Gastroesophageal sphincter (tissue), 4 donors: ENCODE data around the gene MAN2A2. TPM values are rescaled to one million over a fixed set of nuclear protein-coding genes. Genes with fewer than 3 reads are reported as not detected.
A peak's percentile ranks its signal among the peaks of the same experiment; 100 is the strongest.
"Not testable (repeated sequence)": the region's sequence is repeated elsewhere in the genome, so short reads cannot be mapped to it uniquely, and the experiment has no call there.

Experiments
- ATAC-seq: fragments of 150-250 bp; one replicate; pipeline ENCODE4 v1.9.1; 2016; ENCODE audit warnings: mild to moderate bottlenecking, moderate library complexity
- H3K27ac ChIP-seq, 4 donors: fragments of 200-600 bp; sonication (generic) in 3 of 4; 1 replicate in 3 of 4; 2 replicates in 1 of 4; pipeline ENCODE4 v1.5.1; 2016 to 2019
- H3K27me3 ChIP-seq: fragments of 200-600 bp; sonication (generic); one replicate; pipeline ENCODE4 v1.5.1; 2019
- H3K36me3 ChIP-seq, 2 donors: fragments of 200-600 bp; sonication (generic); one replicate each; pipeline ENCODE4 v1.5.1; 2019; ENCODE audit warnings: control low read depth in 1 of 2
- H3K4me1 ChIP-seq, 3 donors: fragments of 200-600 bp; sonication (generic); 1 replicate in 2 of 3; 2 replicates in 1 of 3; pipeline ENCODE4 v1.5.1; 2016 to 2019; ENCODE audit warnings: control low read depth in 2 of 3
- H3K4me3 ChIP-seq, 2 donors: fragments of 200-600 bp; sonication (generic); one replicate each; pipeline ENCODE4 v1.5.1; 2019; ENCODE audit warnings: mild to moderate bottlenecking in 1 of 2, moderate library complexity in 1 of 2
- H3K9me3 ChIP-seq, 3 donors: fragments of 200-600 bp; sonication (generic); one replicate each; pipeline ENCODE4 v1.5.1; 2017 to 2019; ENCODE audit warnings: control low read depth in 2 of 3
- CTCF ChIP-seq, 4 experiments: fragments of 200-600 bp in 2 of 4; fragments of 450-650 bp in 2 of 4; sonication (generic) in 1 of 4; IDR thresholded peaks; one replicate each; pipeline ENCODE4 v1.5.1; 2017 to 2019; ENCODE audit warnings: antibody characterized with exemption in 4 of 4, mild to moderate bottlenecking in 2 of 4, moderate library complexity in 2 of 4
- EP300 ChIP-seq: sonication (generic); formaldehyde crosslinking; IDR thresholded peaks from one replicate; pipeline ENCODE4 v1.6.1; 2017; ENCODE audit warnings: antibody characterized with exemption, mild to moderate bottlenecking
- POLR2A ChIP-seq, 2 donors: fragments of 450-650 bp; IDR thresholded peaks; one replicate each; pipeline ENCODE4 v1.6.1; 2017; ENCODE audit warnings: antibody characterized with exemption in 2 of 2, mild to moderate bottlenecking in 2 of 2, moderate library complexity in 1 of 2
- POLR2AphosphoS5 ChIP-seq: sonication (generic); formaldehyde crosslinking; IDR thresholded peaks from one replicate; pipeline ENCODE4 v1.6.1; 2017; ENCODE audit warnings: antibody characterized with exemption
- WGBS, 2 donors: methylation state at CpG; one replicate each; pipeline ENCODE4 v1.1.5; 2018; ENCODE audit warnings: low coverage in 1 of 2; 5-methylcytosine and 5-hydroxymethylcytosine counted together
- total RNA-seq, 4 donors: library from RNA; depleted of rRNA; stranded (reverse); fragments of >200 nt; gene quantifications; one replicate each; pipeline ENCODE4 v1.1.0, GENCODE V29; 2016

The MAN2A2 gene
- total RNA-seq, 4 donors from 2014 or later: 19.4 to 58.2 (median 44.9) TPM

GRCh38 chr15:90906181-90906849 lies 3.2 kb downstream of the MAN2A2 start:
- 91 to 93% methylated on average over 2 to 5 of the region's 11 CpGs for WGBS, 2 donors
- H3K4me1 ChIP-seq: peaks cover 0 to 67% (median 8%) of the 10 kb centered on the region in 3 donors

GRCh38 chr15:90907051-90907660 lies 4.1 kb downstream of the MAN2A2 start:
- Histone ChIP-seq H3K4me1 (peaks cover 0 to 59% (median 8%) of the 10 kb centered on the region in 3 donors), H3K27me3 (no peaks in the 10 kb centered on the region), H3K36me3 (peaks cover 0 to 75% of the 10 kb centered on the region in 2 donors), H3K4me3 (no peak overlapping the region), H3K9me3 (no peaks in the 10 kb centered on the region), H3K27ac (peak overlapping the region in 2 of 4 donors; percentile 15 to 44)
- no peak for ATAC-seq
- no peak for TF ChIP-seq CTCF (IDR thresholded peaks at IDR 0.05)
- TF ChIP-seq EP300: no peak
- TF ChIP-seq POLR2AphosphoS5: no peak
- no peak for TF ChIP-seq POLR2A (IDR thresholded peaks at IDR 0.05)
- no CpG with 5 or more reads among the region's 15 CpGs for WGBS, 2 donors

More at GRCh38 chr15:90906181-90906849, 3.2 kb downstream of the MAN2A2 start:
- Histone ChIP-seq H3K4me3 (no peak overlapping the region), H3K27ac (no peak overlapping the region), H3K9me3 (no peaks in the 10 kb centered on the region), H3K27me3 (no peaks in the 10 kb centered on the region), H3K36me3 (peaks cover 0 to 66% of the 10 kb centered on the region in 2 donors)
- TF ChIP-seq POLR2A (IDR thresholded peaks at IDR 0.05) (no peak), EP300 (no peak), POLR2AphosphoS5 (no peak), CTCF (IDR thresholded peaks at IDR 0.05) (no peak)
- ATAC-seq: no peak

GRCh38 chr15:90907838-90908507 lies 4.9 kb downstream of the MAN2A2 start:
- Histone ChIP-seq H3K4me3 (no peak overlapping the region), H3K27me3 (no peaks in the 10 kb centered on the region), H3K27ac (peak overlapping the region in 3 of 4 donors; percentile 3 to 44 (median 15)), H3K9me3 (no peaks in the 10 kb centered on the region), H3K36me3 (peaks cover 0 to 83% of the 10 kb centered on the region in 2 donors), H3K4me1 (peaks cover 0 to 59% (median 8%) of the 10 kb centered on the region in 3 donors)
- TF ChIP-seq CTCF (IDR thresholded peaks at IDR 0.05) (no peak), POLR2AphosphoS5 (no peak), POLR2A (IDR thresholded peaks at IDR 0.05) (no peak), EP300 (no peak)
- ATAC-seq: peak; percentile 10
- WGBS, 2 donors: 69 to 82% methylated on average over 6 to 8 of the region's 9 CpGs

- Histone ChIP-seq H3K36me3 (peaks cover 0 to 98% of the 10 kb centered on the region in 2 donors), H3K4me1 (peaks cover 0 to 45% (median 0%) of the 10 kb centered on the region in 3 donors)
- H3K27ac ChIP-seq, H3K9me3 ChIP-seq, H3K27me3 ChIP-seq, H3K4me3 ChIP-seq, ATAC-seq: not testable (repeated sequence)
- WGBS, 2 donors: 76 to 80% methylated on average over 1 to 9 of the region's 11 CpGs
These were observed 6.3 kb downstream of the MAN2A2 start for GRCh38 chr15:90909449-90909848.

- ATAC-seq: no peak
- no peaks in the 10 kb centered on the region for H3K27me3 ChIP-seq
- TF ChIP-seq EP300: no peak
- no peak for TF ChIP-seq POLR2A (IDR thresholded peaks at IDR 0.05)
- TF ChIP-seq CTCF (IDR thresholded peaks at IDR 0.05): no peak
- TF ChIP-seq POLR2AphosphoS5: no peak
- H3K9me3 ChIP-seq: no peaks in the 10 kb centered on the region
- peaks cover 0 to 40% (median 0%) of the 10 kb centered on the region in 3 donors for H3K4me1 ChIP-seq
- peaks cover 0 to 100% of the 10 kb centered on the region in 2 donors for H3K36me3 ChIP-seq
- WGBS, 2 donors: no CpG with 5 or more reads among the region's 8 CpGs
- H3K27ac ChIP-seq: no peak overlapping the region
- H3K4me3 ChIP-seq: no peak overlapping the region
These were observed 6.9 kb downstream of the MAN2A2 start for GRCh38 chr15:90909976-90910375.
